Smooth muscle cell (in vitro differentiated cells): ENCODE measurements around the gene TSEN15. TPM values are rescaled to one million over a fixed set of nuclear protein-coding genes. Genes with fewer than 3 reads are reported as not detected.

ENCODE experiments used
- DNase-seq: peaks from one replicate; lab custom pipeline; 2025; ENCODE audit not compliant: unreplicated experiment; lab: John Stamatoyannopoulos, UW
- H2AFZ ChIP-seq: fragments of 200-600 bp; sonication (generic); 2 replicates; pipeline ENCODE4 v1.6.0; 2016; ENCODE audit warnings: antibody characterized with exemption, low read depth, mild to moderate bottlenecking
- H3F3A ChIP-seq: fragments of 200-600 bp; sonication (generic); 2 replicates; pipeline ENCODE4 v1.6.0; 2017; ENCODE audit warnings: antibody characterized with exemption, low read depth
- H3K27ac ChIP-seq: fragments of 200-600 bp; sonication (generic); 2 replicates; pipeline ENCODE4 v1.5.1; 2016; ENCODE audit warnings: low read depth, mild to moderate bottlenecking
- H3K27me3 ChIP-seq: fragments of 200-600 bp; sonication (generic); 2 replicates; pipeline ENCODE4 v1.6.1; 2016; ENCODE audit warnings: low read depth, mild to moderate bottlenecking
- H3K36me3 ChIP-seq: fragments of 200-600 bp; sonication (generic); 2 replicates; pipeline ENCODE4 v1.5.1; 2016; ENCODE audit warnings: low read depth
- H3K4me1 ChIP-seq: fragments of 200-600 bp; sonication (generic); 2 replicates; pipeline ENCODE4 v1.5.1; 2016; ENCODE audit warnings: low read depth
- H3K4me2 ChIP-seq: fragments of 200-600 bp; sonication (generic); 2 replicates; pipeline ENCODE4 v1.6.0; 2016; ENCODE audit warnings: mild to moderate bottlenecking
- H3K4me3 ChIP-seq: fragments of 200-600 bp; sonication (generic); 2 replicates; pipeline ENCODE4 v1.5.1; 2016; ENCODE audit warnings: mild to moderate bottlenecking
- H3K79me2 ChIP-seq: fragments of 200-600 bp; sonication (generic); 2 replicates; pipeline ENCODE4 v1.6.0; 2016; ENCODE audit warnings: low read depth, mild to moderate bottlenecking
- H3K9ac ChIP-seq: fragments of 200-600 bp; sonication (generic); 2 replicates; pipeline ENCODE4 v1.6.0; 2016; ENCODE audit warnings: low read depth
- H3K9me3 ChIP-seq: fragments of 200-600 bp; sonication (generic); replicated peaks from 2 replicates; pipeline ENCODE4 v1.5.1; 2016; ENCODE audit warnings: low read depth
- H4K20me1 ChIP-seq: fragments of 200-600 bp; sonication (generic); 2 replicates; pipeline ENCODE4 v1.6.0; 2016; ENCODE audit warnings: low read depth
- CTCF ChIP-seq: fragments of 200-600 bp; sonication (generic); IDR thresholded peaks from 2 replicates; pipeline ENCODE4 v1.5.1; 2017; ENCODE audit warnings: borderline replicate concordance, mild to moderate bottlenecking, antibody characterized with exemption; ENCODE audit not compliant: insufficient read depth, poor library complexity, severe bottlenecking
- WGBS: methylation state at CpG from one replicate; pipeline ENCODE4 v1.1.7; 2016; ENCODE audit warnings: low lambda C conversion rate; 5-methylcytosine and 5-hydroxymethylcytosine counted together
- polyA plus RNA-seq: library from polyadenylated mRNA; unstranded; fragments of >200 nt; fragmentation: Nextera tagmentation; extraction: Ambion mirVana; gene quantifications from 2 replicates; pipeline ENCODE4 v1.2.1, GENCODE V29; 2016
- total RNA-seq: library from RNA; depleted of rRNA; stranded (reverse); fragments of >200 nt; gene quantifications from 2 replicates; pipeline ENCODE4 v1.2.3, GENCODE V29; 2014

Gene TSEN15
- total and polyA plus RNA-seq, 2 experiments from 2014 or later, result 35.6 to 82.0 TPM

GRCh38 chr1:184010788-184011187 is 40.7 kb upstream of the TSEN15 start:
- H3K79me2 ChIP-seq, result no peaks in the 10 kb centered on the region
- H3K4me2 ChIP-seq, result no peak overlapping the region
- H3K36me3 ChIP-seq, result no peaks in the 10 kb centered on the region
- H3K27ac ChIP-seq, result no peak overlapping the region
- no peak for TF ChIP-seq CTCF
- H3K4me3 ChIP-seq, result no peak overlapping the region
- no peak overlapping the region for H3K9ac ChIP-seq
- no peak overlapping the region for H2AFZ ChIP-seq
- no peaks in the 10 kb centered on the region for H4K20me1 ChIP-seq
- no peaks in the 10 kb centered on the region for H3K27me3 ChIP-seq
- no peaks in the 10 kb centered on the region for H3F3A ChIP-seq
- DNase-seq, result no peak
- no peaks in the 10 kb centered on the region for H3K9me3 ChIP-seq
- no peaks in the 10 kb centered on the region for H3K4me1 ChIP-seq
- WGBS, result 92% methylated on average over 2 of the region's 2 CpGs

- Histone ChIP-seq H3K9ac (no peak overlapping the region), H3F3A (no peaks in the 10 kb centered on the region), H3K9me3 (no peaks in the 10 kb centered on the region), H3K27me3 (no peaks in the 10 kb centered on the region), H3K27ac (no peak overlapping the region), H3K79me2 (no peaks in the 10 kb centered on the region), H3K4me3 (no peak overlapping the region), H2AFZ (no peak overlapping the region), H3K4me1 (no peaks in the 10 kb centered on the region), H3K36me3 (no peaks in the 10 kb centered on the region), H3K4me2 (no peak overlapping the region), H4K20me1 (no peaks in the 10 kb centered on the region)
- no peak for TF ChIP-seq CTCF
- DNase-seq, result no peak
Observed at GRCh38 chr1:184012187-184012586, 39.3 kb upstream of the TSEN15 start.

- H4K20me1 ChIP-seq, result no peaks in the 10 kb centered on the region
- H3K9ac ChIP-seq, result no peak overlapping the region
- WGBS, result 95% methylated on average over 2 of the region's 2 CpGs
- no peak overlapping the region for H3K4me2 ChIP-seq
- no peaks in the 10 kb centered on the region for H3F3A ChIP-seq
- no peaks in the 10 kb centered on the region for H3K27me3 ChIP-seq
- H3K9me3 ChIP-seq, result no peaks in the 10 kb centered on the region
- no peaks in the 10 kb centered on the region for H3K79me2 ChIP-seq
- no peak for TF ChIP-seq CTCF
- no peak overlapping the region for H3K27ac ChIP-seq
- H3K4me3 ChIP-seq, result no peak overlapping the region
- H3K4me1 ChIP-seq, result no peaks in the 10 kb centered on the region
- no peak overlapping the region for H2AFZ ChIP-seq
- H3K36me3 ChIP-seq, result no peaks in the 10 kb centered on the region
- no peak for DNase-seq
Observed at GRCh38 chr1:184014271-184014670, 37.3 kb upstream of the TSEN15 start.

- WGBS, result 93% methylated on average over 2 of the region's 2 CpGs
- Histone ChIP-seq H3F3A (no peaks in the 10 kb centered on the region), H4K20me1 (no peaks in the 10 kb centered on the region), H3K4me1 (no peaks in the 10 kb centered on the region), H3K4me2 (no peak overlapping the region), H3K27ac (no peak overlapping the region), H3K4me3 (no peak overlapping the region), H3K36me3 (no peaks in the 10 kb centered on the region), H3K9me3 (no peaks in the 10 kb centered on the region), H2AFZ (no peak overlapping the region), H3K79me2 (no peaks in the 10 kb centered on the region), H3K9ac (no peak overlapping the region), H3K27me3 (no peaks in the 10 kb centered on the region)
- no peak for TF ChIP-seq CTCF
- DNase-seq, result no peak
Observed at GRCh38 chr1:184016169-184016568, 35.4 kb upstream of the TSEN15 start.
